ENCODE data around the gene AKR1D1. TPM values are rescaled to one million over a fixed set of nuclear protein-coding genes. Genes with fewer than 3 reads are reported as not detected.
"Not testable (repeated sequence)": the region's sequence is repeated elsewhere in the genome, so short reads cannot be mapped to it uniquely, and the experiment has no call there.

The AKR1D1 gene
- total RNA-seq, 1 donor from 2014 or later, result not detected

- H3K36me3 Mint-ChIP-seq (ENCODE audit: low read depth, unreplicated experiment), result peaks cover 9% of the 10 kb centered on the region
These were observed 3.5 kb upstream of the AKR1D1 start for GRCh38 chr7:138072726-138073125.

GRCh38 chr7:138074121-138074520 lies 2.1 kb upstream of the AKR1D1 start:
- DNase-seq (ENCODE audit: low spot score), result no peak
- Mint-ChIP-seq H3K27me3 (ENCODE audit: unreplicated experiment) (no peaks in the 10 kb centered on the region), H3K9me3 (ENCODE audit: unreplicated experiment) (no peaks in the 10 kb centered on the region), H3K27ac (ENCODE audit: unreplicated experiment) (no peak overlapping the region), H3K4me3 (ENCODE audit: unreplicated experiment) (no peak overlapping the region), H3K4me1 (ENCODE audit: unreplicated experiment) (no peaks in the 10 kb centered on the region), H3K36me3 (ENCODE audit: low read depth, unreplicated experiment) (peaks cover 9% of the 10 kb centered on the region)
- no peak for TF ChIP-seq CTCF (IDR thresholded peaks at IDR 0.05; ENCODE audit: unreplicated experiment)

More at GRCh38 chr7:138072726-138073125, 3.5 kb upstream of the AKR1D1 start:
- no peaks in the 10 kb centered on the region for H3K9me3 Mint-ChIP-seq (ENCODE audit: unreplicated experiment)
- no peak for DNase-seq (ENCODE audit: low spot score)
- H3K4me3 Mint-ChIP-seq (ENCODE audit: unreplicated experiment), result no peak overlapping the region
- H3K27ac Mint-ChIP-seq (ENCODE audit: unreplicated experiment), result no peak overlapping the region
- TF ChIP-seq CTCF (IDR thresholded peaks at IDR 0.05; ENCODE audit: unreplicated experiment), result no peak
- no peaks in the 10 kb centered on the region for H3K27me3 Mint-ChIP-seq (ENCODE audit: unreplicated experiment)
- no peaks in the 10 kb centered on the region for H3K4me1 Mint-ChIP-seq (ENCODE audit: unreplicated experiment)

GRCh38 chr7:138074540-138074939 lies 1.7 kb upstream of the AKR1D1 start:
- Mint-ChIP-seq H3K36me3 (ENCODE audit: low read depth, unreplicated experiment) (peaks cover 9% of the 10 kb centered on the region), H3K9me3 (ENCODE audit: unreplicated experiment) (no peaks in the 10 kb centered on the region), H3K4me1 (ENCODE audit: unreplicated experiment) (no peaks in the 10 kb centered on the region), H3K4me3 (ENCODE audit: unreplicated experiment) (no peak overlapping the region), H3K27me3 (ENCODE audit: unreplicated experiment) (no peaks in the 10 kb centered on the region), H3K27ac (ENCODE audit: unreplicated experiment) (no peak overlapping the region)
- DNase-seq (ENCODE audit: low spot score), result no peak
- no peak for TF ChIP-seq CTCF (IDR thresholded peaks at IDR 0.05; ENCODE audit: unreplicated experiment)

- Mint-ChIP-seq H3K27me3 (ENCODE audit: unreplicated experiment) (no peaks in the 10 kb centered on the region), H3K4me3 (ENCODE audit: unreplicated experiment) (no peak overlapping the region), H3K9me3 (ENCODE audit: unreplicated experiment) (no peaks in the 10 kb centered on the region), H3K4me1 (ENCODE audit: unreplicated experiment) (no peaks in the 10 kb centered on the region), H3K27ac (ENCODE audit: unreplicated experiment) (no peak overlapping the region), H3K36me3 (ENCODE audit: low read depth, unreplicated experiment) (peaks cover 9% of the 10 kb centered on the region)
- DNase-seq (ENCODE audit: low spot score), result no peak
- TF ChIP-seq CTCF (IDR thresholded peaks at IDR 0.05; ENCODE audit: unreplicated experiment), result no peak
These were observed 909 bp upstream of the AKR1D1 start for GRCh38 chr7:138075350-138075749.

GRCh38 chr7:138075786-138076185 lies 473 bp upstream of the AKR1D1 start:
- not testable (repeated sequence) for H3K27ac Mint-ChIP-seq (ENCODE audit: unreplicated experiment); H3K36me3 Mint-ChIP-seq (ENCODE audit: low read depth, unreplicated experiment); H3K4me3 Mint-ChIP-seq (ENCODE audit: unreplicated experiment); H3K27me3 Mint-ChIP-seq (ENCODE audit: unreplicated experiment); DNase-seq (ENCODE audit: low spot score); H3K4me1 Mint-ChIP-seq (ENCODE audit: unreplicated experiment); H3K9me3 Mint-ChIP-seq (ENCODE audit: unreplicated experiment)

GRCh38 chr7:138077809-138078208 lies 1.6 kb downstream of the AKR1D1 start:
- Mint-ChIP-seq H3K4me1 (ENCODE audit: unreplicated experiment) (no peaks in the 10 kb centered on the region), H3K9me3 (ENCODE audit: unreplicated experiment) (no peaks in the 10 kb centered on the region), H3K36me3 (ENCODE audit: low read depth, unreplicated experiment) (peaks cover 9% of the 10 kb centered on the region), H3K4me3 (ENCODE audit: unreplicated experiment) (no peak overlapping the region), H3K27ac (ENCODE audit: unreplicated experiment) (no peak overlapping the region), H3K27me3 (ENCODE audit: unreplicated experiment) (no peaks in the 10 kb centered on the region)
- TF ChIP-seq CTCF (IDR thresholded peaks at IDR 0.05; ENCODE audit: unreplicated experiment), result no peak
- no peak for DNase-seq (ENCODE audit: low spot score)
